ENCODE measurements around the gene TARM1.

GRCh38 chr19:54123682-54124081 is 42.5 kb upstream of the TARM1 start:
- TF ChIP-seq CTCF (IDR thresholded peaks at IDR 0.05) (no peak), ZFX (IDR thresholded peaks at IDR 0.05; ENCODE audit: borderline replicate concordance) (no peak)

Measured in 22Rv1 (cell line).